ENCODE data around the gene COL6A1.
"Not testable (repeated sequence)": the region's sequence is repeated elsewhere in the genome, so short reads cannot be mapped to it uniquely, and the experiment has no call there.

COL6A1 gene

GRCh38 chr21:46028573-46029091 is 47.1 kb downstream of the COL6A1 start:
- no peak for DNase-seq (ENCODE audit: low read depth)

- DNase-seq (ENCODE audit: low read depth), result no peak
Measured at GRCh38 chr21:46029186-46029924, 47.8 kb downstream of the COL6A1 start.

- DNase-seq (ENCODE audit: low read depth), result no peak
Measured at GRCh38 chr21:46031484-46031883, 49.9 kb downstream of the COL6A1 start.

- DNase-seq (ENCODE audit: low read depth), result no peak
Measured at GRCh38 chr21:46032100-46032499, 50.5 kb downstream of the COL6A1 start.

- no peak for DNase-seq (ENCODE audit: low read depth)
Measured at GRCh38 chr21:46033410-46034400, 52.1 kb downstream of the COL6A1 start.

GRCh38 chr21:46035809-46036695 is 54.5 kb downstream of the COL6A1 start:
- DNase-seq (ENCODE audit: low read depth), result no peak

- DNase-seq (ENCODE audit: low read depth), result no peak
Measured at GRCh38 chr21:46036696-46037330, 55.2 kb downstream of the COL6A1 start.

- no peak for DNase-seq (ENCODE audit: low read depth)
Measured at GRCh38 chr21:46037331-46038325, 56.1 kb downstream of the COL6A1 start.

- DNase-seq (ENCODE audit: low read depth), result no peak
Measured at GRCh38 chr21:46038341-46038829, 56.8 kb downstream of the COL6A1 start.

GRCh38 chr21:46038871-46039397 is 57.4 kb downstream of the COL6A1 start:
- no peak for DNase-seq (ENCODE audit: low read depth)

- DNase-seq (ENCODE audit: low read depth), result no peak
Measured at GRCh38 chr21:46039891-46040660, 58.5 kb downstream of the COL6A1 start.

GRCh38 chr21:46040707-46041106 is 59.1 kb downstream of the COL6A1 start:
- no peak for DNase-seq (ENCODE audit: low read depth)

GRCh38 chr21:46041183-46041582 is 59.6 kb downstream of the COL6A1 start:
- DNase-seq (ENCODE audit: low read depth), result no peak

- no peak for DNase-seq (ENCODE audit: low read depth)
Measured at GRCh38 chr21:46045154-46045553, 63.6 kb downstream of the COL6A1 start.

- DNase-seq (ENCODE audit: low read depth), result no peak
Measured at GRCh38 chr21:46046471-46046870, 64.9 kb downstream of the COL6A1 start.

- not testable (repeated sequence) for DNase-seq (ENCODE audit: low read depth)
Measured at GRCh38 chr21:46046906-46047305, 65.3 kb downstream of the COL6A1 start.

- no peak for DNase-seq (ENCODE audit: low read depth)
Measured at GRCh38 chr21:46048926-46049889, 67.6 kb downstream of the COL6A1 start.
